Measurements from ENCODE around the gene RAD50.

RAD50 gene

DNA sequence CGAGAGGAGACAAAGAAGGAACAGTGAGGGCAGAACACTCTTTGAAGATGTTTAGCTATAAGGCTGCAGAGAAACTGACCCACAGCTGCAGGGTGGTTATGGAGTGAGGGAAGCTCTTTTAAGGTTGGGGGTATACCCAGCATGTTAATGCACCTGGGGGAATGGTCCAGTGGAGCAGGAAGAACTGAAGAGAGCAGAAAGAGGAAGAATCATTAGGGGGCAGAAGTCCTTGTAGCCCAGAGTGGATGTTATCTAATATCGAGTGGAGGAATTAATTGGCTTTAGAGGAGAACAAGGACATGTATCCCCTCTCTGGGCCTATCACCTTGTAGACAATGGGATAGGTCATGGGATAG is 124.7 kb downstream of the RAD50 start:
- no peak for TF ChIP-seq FOXP2 (optimal IDR thresholded peaks at IDR 0.05; ENCODE audit: borderline replicate concordance, extremely low read depth, extremely low read length, insufficient read depth)
- no peak for TF ChIP-seq POLR2AphosphoS5 (IDR thresholded peaks at IDR 0.05; ENCODE audit: low read depth, low read length)
- no peak for TF ChIP-seq TAF1 (IDR thresholded peaks at IDR 0.05; ENCODE audit: borderline replicate concordance, insufficient read depth, low read length)
- no peak for TF ChIP-seq SIN3A (IDR thresholded peaks at IDR 0.05; ENCODE audit: borderline replicate concordance, insufficient read depth, low read length)
- TF ChIP-seq REST (IDR thresholded peaks at IDR 0.05; ENCODE audit: insufficient read depth in 1 of 2, low read depth in 2 of 2, low read length in 2 of 2): no peak

GRCh38 chr5:132681983-132682382 is 125.2 kb downstream of the RAD50 start:
- no peak for TF ChIP-seq REST (IDR thresholded peaks at IDR 0.05; ENCODE audit: insufficient read depth in 1 of 2, low read depth in 2 of 2, low read length in 2 of 2)
- TF ChIP-seq POLR2AphosphoS5 (IDR thresholded peaks at IDR 0.05; ENCODE audit: low read depth, low read length): no peak
- TF ChIP-seq TAF1 (IDR thresholded peaks at IDR 0.05; ENCODE audit: borderline replicate concordance, insufficient read depth, low read length): no peak
- TF ChIP-seq SIN3A (IDR thresholded peaks at IDR 0.05; ENCODE audit: borderline replicate concordance, insufficient read depth, low read length): no peak
- TF ChIP-seq FOXP2 (optimal IDR thresholded peaks at IDR 0.05; ENCODE audit: borderline replicate concordance, extremely low read depth, extremely low read length, insufficient read depth): no peak

- TF ChIP-seq SIN3A (IDR thresholded peaks at IDR 0.05; ENCODE audit: borderline replicate concordance, insufficient read depth, low read length) (no peak), REST (IDR thresholded peaks at IDR 0.05; ENCODE audit: insufficient read depth in 1 of 2, low read depth in 2 of 2, low read length in 2 of 2) (no peak), TAF1 (IDR thresholded peaks at IDR 0.05; ENCODE audit: borderline replicate concordance, insufficient read depth, low read length) (no peak), POLR2AphosphoS5 (IDR thresholded peaks at IDR 0.05; ENCODE audit: low read depth, low read length) (no peak), FOXP2 (optimal IDR thresholded peaks at IDR 0.05; ENCODE audit: borderline replicate concordance, extremely low read depth, extremely low read length, insufficient read depth) (no peak)
Measured at GRCh38 chr5:132684491-132684890, 127.7 kb downstream of the RAD50 start.

- TF ChIP-seq REST (IDR thresholded peaks at IDR 0.05; ENCODE audit: insufficient read depth in 1 of 2, low read depth in 2 of 2, low read length in 2 of 2): no peak
- TF ChIP-seq TAF1 (IDR thresholded peaks at IDR 0.05; ENCODE audit: borderline replicate concordance, insufficient read depth, low read length): no peak
- TF ChIP-seq POLR2AphosphoS5 (IDR thresholded peaks at IDR 0.05; ENCODE audit: low read depth, low read length): no peak
- TF ChIP-seq SIN3A (IDR thresholded peaks at IDR 0.05; ENCODE audit: borderline replicate concordance, insufficient read depth, low read length): no peak
- no peak for TF ChIP-seq FOXP2 (optimal IDR thresholded peaks at IDR 0.05; ENCODE audit: borderline replicate concordance, extremely low read depth, extremely low read length, insufficient read depth)
Measured at GRCh38 chr5:132684922-132685720, 128.3 kb downstream of the RAD50 start.

Measured in PFSK-1 (cell line).